ENCODE data around the gene FUCA2. TPM values are rescaled to one million over a fixed set of nuclear protein-coding genes. Genes with fewer than 3 reads are reported as not detected.

Gene FUCA2
- polyA plus RNA-seq, 1 of the 3 experiments (the other 2 are of a cell fraction), result 37.6 TPM

GRCh38 chr6:143545976-143546547 lies 34.5 kb upstream of the FUCA2 start:
- Histone ChIP-seq H3K9me2 (no peaks in the 10 kb centered on the region), H3K9ac (no peak overlapping the region), H3F3A (replicated peaks; ENCODE audit: insufficient read depth) (peaks cover 6% of the 10 kb centered on the region), H2AFZ (ENCODE audit: low read depth) (peak overlapping the region; percentile 13; the same call in 1 of the 2 replicates), H3K4me2 (no peak overlapping the region; the same call in 1 of the 2 replicates), H4K20me1 (ENCODE audit: insufficient read depth) (no peaks in the 10 kb centered on the region), H3K4me3 (ENCODE audit: low read depth in 2 of 2, low read length in 1 of 2) (no peak overlapping the region), H3K27ac (ENCODE audit: low read depth in 2 of 2, low read length in 1 of 2) (peak overlapping the region in 1 of 2 experiments; percentile 25; a peak in 1 of 4 replicates), H3K36me3 (replicated peaks in 1 of 2; ENCODE audit: control insufficient read depth in 1 of 2, insufficient read depth in 2 of 2, low read length in 1 of 2) (no peaks in the 10 kb centered on the region), H3K4me1 (ENCODE audit: control insufficient read depth in 1 of 2, insufficient read depth in 2 of 2, low read depth in 1 of 2, low read length in 1 of 2) (no peaks in the 10 kb centered on the region), H3K9me3 (no peaks in the 10 kb centered on the region), H3K27me3 (ENCODE audit: insufficient read depth) (no peaks in the 10 kb centered on the region), H3K79me2 (ENCODE audit: insufficient read depth) (no peaks in the 10 kb centered on the region)
- POLR2A ChIA-PET, result interaction anchor here (0.7 kb wide), 1 partner anchor 489 kb away, joined by 3 read pairs; no protein-coding TSS in a partner anchor
- DNase-seq, result no peak
- CTCF ChIA-PET, result interaction anchor here (0.7 to 1.4 kb wide), 2 partner anchors 29 to 467 kb away, joined by 3 to 4 read pairs; no protein-coding TSS in a partner anchor
- TF ChIP-seq FOSL2 (IDR thresholded peaks at IDR 0.05; ENCODE audit: borderline replicate concordance, low read depth) (peak; percentile 20; the same call in 1 of the 2 replicates), MEF2A (IDR thresholded peaks at IDR 0.05; ENCODE audit: borderline replicate concordance, low read depth) (no peak)
- whole genome bisulfite sequencing (ENCODE audit: low lambda C conversion rate), result 55% methylated on average over 3 of the region's 3 CpGs

DNA sequence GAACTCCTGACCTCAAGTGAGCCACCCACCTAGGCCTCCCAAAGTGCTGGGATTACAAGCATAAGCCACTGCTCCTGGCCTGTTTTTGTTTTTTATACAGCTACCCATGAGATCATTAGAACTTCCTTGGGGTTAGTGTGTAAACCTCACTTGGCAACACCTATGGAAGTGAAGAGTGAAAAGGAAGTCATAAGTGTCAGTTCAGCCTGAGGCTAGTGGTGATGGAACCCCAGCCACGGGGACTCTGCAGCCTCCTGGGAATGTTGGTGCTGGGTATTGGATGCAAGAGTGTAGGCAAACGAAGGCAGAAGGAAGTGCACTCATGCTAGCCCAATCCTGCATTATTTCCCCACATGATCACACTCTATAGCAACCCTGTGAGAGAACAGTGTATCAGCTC lies 33.6 kb upstream of the FUCA2 start:
- POLR2A ChIA-PET, result no interaction called here
- H4K20me1 ChIP-seq (ENCODE audit: insufficient read depth), result no peaks in the 10 kb centered on the region
- no peak overlapping the region for H2AFZ ChIP-seq (ENCODE audit: low read depth)
- TF ChIP-seq, protein P1, sequence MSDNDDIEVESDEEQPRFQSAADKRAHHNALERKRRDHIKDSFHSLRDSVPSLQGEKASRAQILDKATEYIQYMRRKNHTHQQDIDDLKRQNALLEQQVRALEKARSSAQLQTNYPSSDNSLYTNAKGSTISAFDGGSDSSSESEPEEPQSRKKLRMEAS (IDR thresholded peaks at IDR 0.05; ENCODE audit: low read depth), result no peak
- TF ChIP-seq POLR2AphosphoS5 (IDR thresholded peaks at IDR 0.05; ENCODE audit: low read depth, low read length) (no peak), JUND (IDR thresholded peaks at IDR 0.05) (no peak), GABPA (IDR thresholded peaks at IDR 0.05; ENCODE audit: low read depth) (no peak), EP300 (IDR thresholded peaks at IDR 0.05; ENCODE audit: borderline replicate concordance in 1 of 2, low read depth in 1 of 2, low read length in 1 of 2) (no peak), ELF1 (IDR thresholded peaks at IDR 0.05) (no peak), MEF2A (IDR thresholded peaks at IDR 0.05; ENCODE audit: borderline replicate concordance, low read depth) (no peak)
- H3K4me1 ChIP-seq (ENCODE audit: control insufficient read depth in 1 of 2, insufficient read depth in 2 of 2, low read depth in 1 of 2, low read length in 1 of 2), result no peaks in the 10 kb centered on the region
- 66% methylated on average over 2 of the region's 2 CpGs for WGBS (ENCODE audit: low lambda C conversion rate)
- no peaks in the 10 kb centered on the region for H3K9me2 ChIP-seq
- no peaks in the 10 kb centered on the region for H3K79me2 ChIP-seq (ENCODE audit: insufficient read depth)
- CTCF ChIA-PET, result no interaction called here
- no peak overlapping the region for H3K4me3 ChIP-seq (ENCODE audit: low read depth in 2 of 2, low read length in 1 of 2)
- H3F3A ChIP-seq (replicated peaks; ENCODE audit: insufficient read depth), result peaks cover 6% of the 10 kb centered on the region
- H3K27ac ChIP-seq (ENCODE audit: low read depth in 2 of 2, low read length in 1 of 2), result no peak overlapping the region
- no peak for DNase-seq
- no peaks in the 10 kb centered on the region for H3K9me3 ChIP-seq
- H3K9ac ChIP-seq, result no peak overlapping the region
- H3K4me2 ChIP-seq, result no peak overlapping the region
- no peaks in the 10 kb centered on the region for H3K36me3 ChIP-seq (replicated peaks in 1 of 2; ENCODE audit: control insufficient read depth in 1 of 2, insufficient read depth in 2 of 2, low read length in 1 of 2)
- no peaks in the 10 kb centered on the region for H3K27me3 ChIP-seq (ENCODE audit: insufficient read depth)

- H3F3A ChIP-seq (replicated peaks; ENCODE audit: insufficient read depth), result peaks cover 6% of the 10 kb centered on the region
- no peaks in the 10 kb centered on the region for H4K20me1 ChIP-seq (ENCODE audit: insufficient read depth)
- H3K4me1 ChIP-seq (ENCODE audit: control insufficient read depth in 1 of 2, insufficient read depth in 2 of 2, low read depth in 1 of 2, low read length in 1 of 2), result no peaks in the 10 kb centered on the region
- H2AFZ ChIP-seq (ENCODE audit: low read depth), result no peak overlapping the region
- no peaks in the 10 kb centered on the region for H3K36me3 ChIP-seq (replicated peaks in 1 of 2; ENCODE audit: control insufficient read depth in 1 of 2, insufficient read depth in 2 of 2, low read length in 1 of 2)
- 97% methylated on average over 4 of the region's 4 CpGs for WGBS (ENCODE audit: low lambda C conversion rate)
- ChIA-PET POLR2A (no interaction called here), CTCF (no interaction called here)
- H3K27ac ChIP-seq (ENCODE audit: low read depth in 2 of 2, low read length in 1 of 2), result no peak overlapping the region
- H3K9me3 ChIP-seq, result no peaks in the 10 kb centered on the region
- TF ChIP-seq POLR2AphosphoS5 (IDR thresholded peaks at IDR 0.05; ENCODE audit: low read depth, low read length), result no peak
- no peak for TF ChIP-seq TAF1 (IDR thresholded peaks at IDR 0.05; ENCODE audit: borderline replicate concordance, low read depth, low read length)
- TF ChIP-seq, protein P1 (IDR thresholded peaks at IDR 0.05; ENCODE audit: low read depth), result no peak
- no peak for TF ChIP-seq TEAD4 (IDR thresholded peaks at IDR 0.05; ENCODE audit: borderline replicate concordance, insufficient read depth)
- TF ChIP-seq ZBTB33 (IDR thresholded peaks at IDR 0.05; ENCODE audit: borderline replicate concordance, low read depth), result no peak
- no peak for TF ChIP-seq FOXJ3 (CRISPR knock-in tag; IDR thresholded peaks at IDR 0.05)
- H3K4me3 ChIP-seq (ENCODE audit: low read depth in 2 of 2, low read length in 1 of 2), result no peak overlapping the region
- no peak overlapping the region for H3K4me2 ChIP-seq
- no peak for DNase-seq
- no peaks in the 10 kb centered on the region for H3K9me2 ChIP-seq
- H3K9ac ChIP-seq, result no peak overlapping the region
- no peaks in the 10 kb centered on the region for H3K79me2 ChIP-seq (ENCODE audit: insufficient read depth)
- no peaks in the 10 kb centered on the region for H3K27me3 ChIP-seq (ENCODE audit: insufficient read depth)
These were observed 32.6 kb upstream of the FUCA2 start for GRCh38 chr6:143544011-143544696.

Data from SK-N-SH (cell line).